Prostate gland (tissue), 2 donors: ENCODE results near the gene PDK4. TPM values are rescaled to one million over a fixed set of nuclear protein-coding genes. Genes with fewer than 3 reads are reported as not detected.

Source experiments
- DNase-seq: peaks from one replicate; pipeline ENCODE4 v3.0.0-alpha.2; 2019; ENCODE audit warnings: low spot score
- H3K27ac ChIP-seq, 2 donors: fragments of 200-600 bp; sonication (generic); 2 replicates each; pipeline ENCODE4 v1.5.1; 2017 to 2019
- H3K27me3 ChIP-seq: fragments of 200-600 bp; sonication (generic); replicated peaks from 2 replicates; pipeline ENCODE4 v1.5.1; 2019; ENCODE audit not compliant: insufficient read depth
- H3K36me3 ChIP-seq, 2 donors: fragments of 200-600 bp; sonication (generic); 1 replicate in 1 of 2; 2 replicates in 1 of 2; pipeline versions ENCODE4 v1.5.1 to v1.8.1; 2017 to 2019
- H3K4me1 ChIP-seq: fragments of 200-600 bp; sonication (generic); replicated peaks from 2 replicates; pipeline ENCODE4 v1.5.1; 2019
- H3K4me3 ChIP-seq, 2 donors: fragments of 200-600 bp; sonication (generic); 2 replicates each; pipeline ENCODE4 v1.5.1; 2017 to 2019
- H3K9me3 ChIP-seq: fragments of 200-600 bp; sonication (generic); 2 replicates; pipeline ENCODE4 v1.5.1; 2017
- POLR2A ChIP-seq: fragments of 450-650 bp; IDR thresholded peaks from one replicate; pipeline ENCODE4 v1.6.1; 2016; ENCODE audit warnings: antibody characterized with exemption, mild to moderate bottlenecking
- POLR2AphosphoS5 ChIP-seq: sonication (generic); formaldehyde crosslinking; IDR thresholded peaks from one replicate; pipeline ENCODE4 v1.6.1; 2017; ENCODE audit warnings: antibody characterized with exemption
- WGBS: methylation state at CpG from one replicate; pipeline ENCODE4 v1.1.5; 2018; 5-methylcytosine and 5-hydroxymethylcytosine counted together
- intact Hi-C: fragments of 100-400 bp; cut with DNase I; formaldehyde crosslinking; loops from one replicate; pipeline ENCODE4 v1.14.2; 2022
- total RNA-seq, 2 donors: library from RNA; depleted of rRNA; stranded (reverse); fragments of >200 nt; gene quantifications; one replicate each; pipeline ENCODE4 v1.1.0, GENCODE V29; 2016
- TF ChIP-seq, protein P1 (sequence below), 4 experiments: fragments of 200-600 bp in 2 of 4; fragments of 450-650 bp in 2 of 4; sonication (generic) in 2 of 4; IDR thresholded peaks; 1 replicate in 3 of 4; 2 replicates in 1 of 4; pipeline ENCODE4 v1.5.1; 2016 to 2019; ENCODE audit warnings: antibody characterized with exemption in 4 of 4, mild to moderate bottlenecking in 2 of 4, moderate library complexity in 2 of 4

The PDK4 gene
- 10 to 100 TPM; 61.3 to 65.5 TPM for total RNA-seq

GRCh38 chr7:95596198-95597063, at the start of gene PDK4:
TSS of gene PDK4 (minus strand) at chr7:95596516. CDS start at chr7:95596293, 223 bp downstream.
- DNase-seq, result peak; percentile 97
- intact Hi-C loops, result loop anchor here (1.0 kb wide), 1 partner anchor 46 kb away; no protein-coding TSS in a partner anchor
- Histone ChIP-seq H3K27ac (peak within 1 kb of the TSS; percentile 93 to 96), H3K27me3 (no peaks in the 10 kb centered on the region), H3K4me3 (peak within 1 kb of the TSS; percentile 69 to 78), H3K36me3 (no peaks in the 10 kb centered on the region), H3K9me3 (no peaks in the 10 kb centered on the region), H3K4me1 (no peaks in the 10 kb centered on the region)
- TF ChIP-seq POLR2A (peak; percentile 81), POLR2AphosphoS5 (peak; percentile 94)
- TF ChIP-seq, protein P1, sequence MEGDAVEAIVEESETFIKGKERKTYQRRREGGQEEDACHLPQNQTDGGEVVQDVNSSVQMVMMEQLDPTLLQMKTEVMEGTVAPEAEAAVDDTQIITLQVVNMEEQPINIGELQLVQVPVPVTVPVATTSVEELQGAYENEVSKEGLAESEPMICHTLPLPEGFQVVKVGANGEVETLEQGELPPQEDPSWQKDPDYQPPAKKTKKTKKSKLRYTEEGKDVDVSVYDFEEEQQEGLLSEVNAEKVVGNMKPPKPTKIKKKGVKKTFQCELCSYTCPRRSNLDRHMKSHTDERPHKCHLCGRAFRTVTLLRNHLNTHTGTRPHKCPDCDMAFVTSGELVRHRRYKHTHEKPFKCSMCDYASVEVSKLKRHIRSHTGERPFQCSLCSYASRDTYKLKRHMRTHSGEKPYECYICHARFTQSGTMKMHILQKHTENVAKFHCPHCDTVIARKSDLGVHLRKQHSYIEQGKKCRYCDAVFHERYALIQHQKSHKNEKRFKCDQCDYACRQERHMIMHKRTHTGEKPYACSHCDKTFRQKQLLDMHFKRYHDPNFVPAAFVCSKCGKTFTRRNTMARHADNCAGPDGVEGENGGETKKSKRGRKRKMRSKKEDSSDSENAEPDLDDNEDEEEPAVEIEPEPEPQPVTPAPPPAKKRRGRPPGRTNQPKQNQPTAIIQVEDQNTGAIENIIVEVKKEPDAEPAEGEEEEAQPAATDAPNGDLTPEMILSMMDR (IDR thresholded peaks at IDR 0.05), result no peak
- WGBS, result 2% methylated on average over 57 of the region's 63 CpGs

GRCh38 chr7:95642173-95642572, 45.9 kb upstream of the PDK4 start:
- Histone ChIP-seq H3K4me3 (no peak overlapping the region), H3K9me3 (no peaks in the 10 kb centered on the region), H3K27ac (no peak overlapping the region), H3K36me3 (no peaks in the 10 kb centered on the region), H3K4me1 (no peaks in the 10 kb centered on the region), H3K27me3 (no peaks in the 10 kb centered on the region)
- DNase-seq, result no peak
- no peak for TF ChIP-seq POLR2AphosphoS5
- TF ChIP-seq, protein P1 (IDR thresholded peaks at IDR 0.05), result no peak
- no peak for TF ChIP-seq POLR2A
- intact Hi-C loops, result no loop called here
- WGBS, result 70% methylated on average over 5 of the region's 5 CpGs

DNA sequence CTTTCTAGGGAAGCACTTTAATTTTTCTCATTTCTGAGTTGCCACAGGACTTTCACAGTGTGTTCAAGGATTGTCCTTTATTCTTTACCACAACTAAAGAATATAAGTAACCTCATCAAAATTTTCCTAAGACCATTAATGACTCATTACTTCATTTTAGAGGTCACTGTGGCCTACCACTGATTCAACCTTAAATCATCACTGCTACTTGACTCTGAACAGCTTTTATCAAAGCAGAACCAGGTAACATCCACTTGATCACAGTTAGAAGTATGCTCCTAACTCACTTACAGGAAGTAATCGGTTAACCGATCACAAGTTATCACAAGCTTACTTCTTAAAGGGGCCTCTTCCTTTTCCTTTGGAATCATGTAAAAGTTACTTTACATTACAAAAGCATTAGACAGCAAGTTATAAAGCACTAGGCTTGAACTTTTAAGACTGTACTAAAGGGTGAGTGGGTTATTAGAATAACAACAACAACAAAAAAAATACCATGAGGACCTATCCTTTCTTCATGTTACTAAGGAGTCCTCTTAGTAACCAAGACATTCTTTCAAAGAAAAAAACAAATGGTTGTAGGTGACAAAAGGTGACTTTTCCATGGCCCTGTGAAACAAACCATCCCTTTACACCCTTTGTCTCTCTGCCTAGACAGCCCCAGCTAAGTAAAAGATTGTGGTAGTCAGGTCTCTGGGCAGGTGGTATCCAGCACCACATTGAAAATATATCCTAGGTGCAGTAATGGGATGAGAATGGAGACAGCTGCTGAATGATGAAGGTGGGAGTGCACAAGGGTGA, 40.0 kb upstream of the PDK4 start:
- Histone ChIP-seq H3K9me3 (no peaks in the 10 kb centered on the region), H3K27ac (no peak overlapping the region), H3K36me3 (no peaks in the 10 kb centered on the region), H3K4me3 (no peak overlapping the region), H3K27me3 (no peaks in the 10 kb centered on the region), H3K4me1 (no peaks in the 10 kb centered on the region)
- intact Hi-C loops, result no loop called here
- WGBS, result 82% methylated on average over 2 of the region's 2 CpGs
- TF ChIP-seq, protein P1 (IDR thresholded peaks at IDR 0.05), result no peak
- TF ChIP-seq POLR2AphosphoS5, result no peak
- no peak for TF ChIP-seq POLR2A
- DNase-seq, result no peak

DNA sequence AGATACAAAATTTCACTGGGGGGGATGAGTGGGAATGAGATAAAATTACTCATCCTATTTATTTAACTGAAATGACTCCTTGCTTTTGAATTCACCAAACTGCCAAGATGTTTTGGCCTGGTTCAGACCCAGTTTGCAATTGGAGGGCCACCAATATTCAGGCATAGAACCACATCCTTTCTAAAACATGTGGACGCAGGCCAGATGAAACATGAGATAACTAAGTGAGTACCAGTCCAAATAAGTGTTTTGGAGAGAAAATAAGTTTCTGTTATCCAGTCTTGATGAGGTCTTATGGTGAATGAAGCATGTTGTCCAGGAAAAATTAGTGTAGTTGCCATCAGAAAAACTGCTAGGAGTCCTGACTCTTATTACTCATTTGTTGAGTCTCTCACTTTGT, 36.3 kb upstream of the PDK4 start:
- H3K9me3 ChIP-seq, result no peaks in the 10 kb centered on the region
- intact Hi-C loops, result no loop called here
- no peak overlapping the region for H3K4me3 ChIP-seq
- no peak overlapping the region for H3K27ac ChIP-seq
- WGBS, result 0% methylated on average over 1 of the region's 1 CpG
- no peak for DNase-seq
- no peaks in the 10 kb centered on the region for H3K27me3 ChIP-seq
- TF ChIP-seq POLR2AphosphoS5, result no peak
- TF ChIP-seq, protein P1 (IDR thresholded peaks at IDR 0.05), result no peak
- TF ChIP-seq POLR2A, result no peak
- peaks cover 3% of the 10 kb centered on the region for H3K4me1 ChIP-seq
- no peaks in the 10 kb centered on the region for H3K36me3 ChIP-seq
